HG03196 (cell line): Measurements from ENCODE around the gene HOMER3.
"Not testable (repeated sequence)": the region's sequence is repeated elsewhere in the genome, so short reads cannot be mapped to it uniquely, and the experiment has no call there.

Source experiments
- ATAC-seq: cut with Tn5 transposase; IDR thresholded peaks from one replicate; pipeline ENCODE4 v1.9.1; 2021; ENCODE audit not compliant: unreplicated experiment

The HOMER3 gene

DNA sequence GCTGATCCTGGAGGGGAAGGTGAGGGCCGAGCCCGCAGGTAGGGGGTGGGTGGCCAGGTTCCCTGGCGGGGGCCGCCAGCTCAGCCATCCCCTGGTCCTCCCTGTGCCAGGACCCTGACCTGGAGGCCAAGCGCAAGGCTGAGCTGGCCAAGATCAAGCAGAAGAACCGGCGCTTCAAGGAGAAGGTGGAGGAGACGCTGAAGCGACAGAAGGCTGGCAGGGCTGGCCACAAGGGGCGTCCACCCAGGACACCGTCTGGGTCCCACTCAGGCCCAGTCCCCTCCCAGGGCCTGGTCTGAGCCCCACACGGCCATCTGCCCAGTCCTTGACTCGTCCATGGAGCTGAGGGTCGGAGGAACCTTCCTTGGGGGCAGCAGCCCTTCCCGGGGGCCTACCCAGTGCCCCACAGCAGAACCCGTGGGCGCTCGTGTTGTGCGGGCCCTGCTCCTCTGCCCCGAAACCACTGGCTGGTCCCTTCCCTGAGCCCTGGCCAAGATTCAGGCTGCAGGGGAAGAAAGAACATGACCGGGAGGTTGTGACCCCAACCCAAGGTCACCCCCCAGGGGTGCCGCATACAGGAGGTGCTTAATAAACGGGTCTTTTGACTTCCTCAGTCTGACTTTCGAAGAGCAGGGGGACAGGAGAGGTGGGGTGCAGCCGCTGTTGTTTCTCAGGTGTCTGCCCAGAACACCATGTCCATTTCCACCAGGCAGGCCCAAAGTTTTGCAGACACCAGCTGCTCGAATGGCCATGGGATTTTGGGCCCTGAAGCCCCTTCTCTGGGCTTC is 12.8 kb downstream of the HOMER3 start:
- ATAC-seq: no peak

DNA sequence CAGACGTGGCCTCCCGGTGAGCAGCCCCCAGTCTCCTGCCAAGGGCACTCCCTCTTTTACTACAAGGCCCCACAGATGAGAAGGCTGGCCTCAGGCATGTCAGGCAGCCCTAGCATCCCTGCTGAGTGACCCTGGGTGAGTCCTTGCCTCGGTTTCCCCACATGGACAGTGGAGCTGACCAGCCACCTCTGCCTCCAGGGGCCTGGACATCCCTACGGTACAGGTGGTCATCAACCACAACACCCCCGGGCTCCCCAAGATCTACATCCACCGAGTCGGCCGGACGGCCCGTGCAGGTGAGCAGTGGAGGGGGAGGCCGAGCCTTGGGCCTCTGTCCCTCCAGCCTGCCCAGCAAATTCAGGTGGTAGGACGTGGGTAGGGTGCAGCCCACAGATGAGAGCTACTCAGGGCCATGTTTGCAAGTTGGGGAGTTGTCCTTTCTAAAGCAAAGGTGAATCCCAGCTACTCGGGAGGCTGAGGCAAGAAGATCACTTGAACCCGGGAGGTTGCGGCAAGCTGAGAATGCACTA is 16.3 kb downstream of the HOMER3 start:
- no peak for ATAC-seq

- ATAC-seq: no peak
Measured at GRCh38 chr19:18922228-18922985, 18.6 kb downstream of the HOMER3 start.

GRCh38 chr19:18921593-18921992 is 19.4 kb downstream of the HOMER3 start:
- ATAC-seq: no peak

DNA sequence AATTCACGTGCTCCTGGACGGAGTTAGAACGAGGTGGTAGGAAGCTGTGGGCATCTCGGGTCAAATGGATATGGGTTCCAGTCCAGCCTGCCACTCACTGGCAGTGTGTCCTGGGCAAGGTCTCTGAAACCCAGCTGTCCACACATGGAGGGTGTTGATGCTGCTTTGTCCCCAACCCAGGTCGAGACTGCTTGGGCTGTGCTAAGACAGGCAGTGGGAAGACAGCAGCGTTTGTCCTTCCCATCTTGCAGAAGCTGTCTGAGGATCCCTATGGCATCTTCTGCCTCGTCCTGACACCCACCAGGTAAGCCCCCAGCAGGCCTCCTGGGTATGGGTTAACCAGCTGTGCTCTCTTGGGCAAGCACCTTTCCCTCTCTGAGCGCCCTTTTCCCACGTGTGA is 20.6 kb downstream of the HOMER3 start:
- no peak for ATAC-seq

DNA sequence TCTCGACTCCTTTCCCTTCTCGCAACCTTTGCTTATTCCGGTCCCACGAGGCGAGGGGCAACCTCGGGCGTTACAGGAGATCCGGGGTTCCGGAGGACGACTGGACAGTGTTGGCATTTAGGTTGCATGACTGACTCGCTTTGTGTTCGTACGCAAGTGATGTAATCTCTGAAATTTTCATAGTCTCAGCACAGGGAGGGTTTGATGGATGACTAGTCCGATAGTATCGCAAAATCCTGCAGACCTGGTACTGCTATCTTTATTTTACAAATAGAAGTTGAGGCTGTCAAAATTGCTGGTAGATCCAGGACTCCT is 21.2 kb downstream of the HOMER3 start:
- no peak for ATAC-seq

DNA sequence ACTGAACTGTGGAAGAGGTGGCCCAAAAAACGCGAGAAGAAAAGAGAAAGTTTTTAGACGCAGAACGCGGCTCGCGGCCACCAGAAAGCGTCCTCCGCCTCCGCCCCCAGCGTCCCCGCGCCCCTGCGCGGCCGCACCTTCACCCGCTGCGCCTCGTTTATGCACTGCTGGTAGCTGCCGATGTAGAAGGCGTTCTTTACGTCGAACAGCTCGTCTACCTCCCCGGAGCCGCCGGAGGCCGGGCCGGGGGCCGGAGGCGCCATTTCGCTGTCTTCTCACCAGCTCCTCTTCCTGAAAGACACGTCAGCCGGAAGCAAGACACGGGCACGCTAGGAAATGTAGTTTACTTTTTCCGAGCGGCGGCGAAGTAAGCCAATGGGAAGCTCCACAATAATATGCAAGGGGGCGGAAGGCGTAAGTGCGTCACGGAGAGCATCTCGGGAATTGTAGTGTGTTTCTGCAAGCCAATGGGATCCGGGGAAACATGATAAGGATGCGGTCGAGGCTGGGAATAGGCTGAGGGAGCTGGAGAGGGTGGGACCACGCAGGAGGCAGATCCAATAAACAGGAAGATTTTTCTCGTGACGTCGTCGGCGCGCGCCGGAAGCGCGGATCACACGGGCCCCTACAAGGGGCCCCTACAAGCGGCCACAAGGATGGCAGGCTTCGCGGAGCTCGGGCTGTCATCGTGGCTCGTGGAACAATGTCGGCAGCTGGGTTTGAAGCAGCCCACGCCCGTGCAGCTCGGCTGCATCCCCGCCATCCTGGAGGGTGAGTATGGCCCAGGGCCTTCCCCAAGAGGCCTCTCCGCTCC is 21.7 kb downstream of the HOMER3 start, which contains the start of the genes COPE and DDX49:
TSS of gene COPE (minus strand) at position 302 of the 814 bp plus-strand sequence. CDS start at position 263, 39 bp downstream.
TSS of gene DDX49 (plus strand) at position 630 of the 814 bp plus-strand sequence. CDS start at position 657, 27 bp downstream.
- peak; percentile 91 for ATAC-seq

- ATAC-seq: not testable (repeated sequence)
Measured at GRCh38 chr19:18917593-18917992, 23.4 kb downstream of the HOMER3 start.

- no peak for ATAC-seq
Measured at GRCh38 chr19:18915639-18916038, 25.4 kb downstream of the HOMER3 start.

GRCh38 chr19:18913466-18913865 is 27.6 kb downstream of the HOMER3 start:
- no peak for ATAC-seq

DNA sequence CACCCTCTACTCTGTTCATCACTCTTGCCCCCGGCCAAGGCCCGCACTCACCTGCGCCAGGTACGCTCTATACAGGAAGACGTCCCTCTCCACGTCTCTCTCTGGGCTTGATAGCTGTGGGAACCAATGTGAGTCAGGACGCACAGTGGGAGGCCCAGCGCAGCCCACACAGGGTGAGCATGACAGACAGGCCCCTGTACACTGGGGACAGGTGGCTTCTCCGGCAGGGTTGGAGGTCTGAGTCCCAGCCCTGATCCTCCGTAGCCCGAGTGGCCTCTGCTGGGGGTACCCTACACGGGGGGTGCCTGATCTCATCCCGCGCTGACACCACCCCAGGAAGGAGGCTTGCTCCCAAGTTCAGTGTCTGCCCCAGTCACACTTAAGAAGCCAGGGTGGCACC is 28.1 kb downstream of the HOMER3 start:
- ATAC-seq: no peak

- no peak for ATAC-seq
Measured at GRCh38 chr19:18910801-18911436, 30.1 kb downstream of the HOMER3 start.

GRCh38 chr19:18910010-18910409 is 31.0 kb downstream of the HOMER3 start:
- no peak for ATAC-seq

DNA sequence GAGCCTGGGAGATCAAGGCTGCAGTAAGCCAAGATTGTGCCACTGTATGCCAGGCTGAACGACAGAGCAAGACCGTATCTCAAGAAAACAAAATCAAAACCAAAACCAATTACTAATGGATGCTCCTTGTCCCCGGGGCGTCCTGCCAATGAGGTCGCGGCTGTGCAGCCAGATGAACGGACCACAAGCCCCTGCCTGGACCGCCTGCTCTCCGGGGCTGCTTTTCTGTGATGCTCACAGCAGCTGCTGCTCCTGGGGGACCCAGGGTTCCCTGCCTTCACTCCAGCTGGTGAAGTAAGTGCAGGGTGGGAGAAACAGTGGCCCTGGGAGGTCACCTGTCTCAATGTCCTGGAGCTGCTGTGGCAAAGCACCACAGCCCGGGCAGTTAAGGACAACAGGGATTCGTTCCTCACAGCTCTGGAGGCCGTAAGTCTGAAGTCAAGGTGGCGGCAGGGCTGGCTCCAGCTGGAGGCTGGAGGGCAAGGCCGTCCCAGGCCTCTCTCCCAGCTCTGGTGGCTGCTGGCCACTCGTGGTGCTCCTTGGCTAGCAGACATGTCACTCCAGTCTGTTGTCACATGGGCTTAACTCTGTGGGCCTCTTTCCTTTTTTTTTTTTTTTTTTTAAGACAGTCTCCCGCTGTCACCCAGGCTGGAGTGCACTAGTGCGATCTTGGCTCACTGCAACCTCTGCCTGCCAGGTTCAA is 31.9 kb downstream of the HOMER3 start:
- ATAC-seq: no peak

DNA sequence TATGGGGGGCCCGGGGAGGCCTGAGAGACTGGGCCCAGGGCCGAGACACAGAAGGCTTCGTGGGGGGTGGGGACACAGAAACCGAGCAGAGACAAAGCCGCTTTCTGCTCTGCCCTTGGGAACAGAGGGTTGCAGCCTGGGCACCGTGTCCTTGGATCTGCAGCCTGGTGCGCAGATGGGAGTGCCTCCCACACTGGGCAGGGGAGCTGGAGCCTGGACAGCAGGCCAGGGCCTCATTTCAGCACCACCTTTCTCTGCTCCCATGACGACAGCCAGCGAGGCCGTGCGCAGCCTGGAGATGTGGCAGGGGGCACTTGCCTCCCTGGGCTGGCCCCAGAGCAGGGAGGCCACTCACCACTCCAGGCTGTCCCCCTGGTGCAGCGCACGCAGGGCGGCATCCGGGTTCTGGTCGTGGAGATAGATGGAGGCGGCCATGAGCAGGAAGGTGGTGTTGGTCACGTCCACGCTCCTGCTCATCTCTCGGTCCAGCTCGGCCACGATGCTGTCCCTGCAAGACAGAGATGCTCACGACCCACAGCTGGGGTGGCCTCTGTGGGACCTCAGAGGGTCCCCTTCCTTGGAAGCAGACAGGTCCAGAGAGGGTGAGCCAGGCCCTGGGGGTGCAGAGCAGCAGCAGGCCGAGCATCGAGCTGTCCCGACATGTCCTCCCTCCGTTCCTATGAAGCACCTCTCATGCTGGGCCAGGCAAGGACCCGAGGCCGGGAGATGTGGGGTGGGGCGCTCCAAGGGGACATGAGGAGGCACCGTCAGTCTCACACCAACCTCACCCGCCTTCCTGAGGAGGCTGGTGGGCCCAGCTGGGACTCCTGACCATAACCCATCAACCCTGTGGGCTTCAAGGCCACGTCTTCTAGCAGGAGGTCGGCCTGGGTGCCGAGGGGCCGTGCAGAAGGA is 34.2 kb downstream of the HOMER3 start:
- no peak for ATAC-seq

DNA sequence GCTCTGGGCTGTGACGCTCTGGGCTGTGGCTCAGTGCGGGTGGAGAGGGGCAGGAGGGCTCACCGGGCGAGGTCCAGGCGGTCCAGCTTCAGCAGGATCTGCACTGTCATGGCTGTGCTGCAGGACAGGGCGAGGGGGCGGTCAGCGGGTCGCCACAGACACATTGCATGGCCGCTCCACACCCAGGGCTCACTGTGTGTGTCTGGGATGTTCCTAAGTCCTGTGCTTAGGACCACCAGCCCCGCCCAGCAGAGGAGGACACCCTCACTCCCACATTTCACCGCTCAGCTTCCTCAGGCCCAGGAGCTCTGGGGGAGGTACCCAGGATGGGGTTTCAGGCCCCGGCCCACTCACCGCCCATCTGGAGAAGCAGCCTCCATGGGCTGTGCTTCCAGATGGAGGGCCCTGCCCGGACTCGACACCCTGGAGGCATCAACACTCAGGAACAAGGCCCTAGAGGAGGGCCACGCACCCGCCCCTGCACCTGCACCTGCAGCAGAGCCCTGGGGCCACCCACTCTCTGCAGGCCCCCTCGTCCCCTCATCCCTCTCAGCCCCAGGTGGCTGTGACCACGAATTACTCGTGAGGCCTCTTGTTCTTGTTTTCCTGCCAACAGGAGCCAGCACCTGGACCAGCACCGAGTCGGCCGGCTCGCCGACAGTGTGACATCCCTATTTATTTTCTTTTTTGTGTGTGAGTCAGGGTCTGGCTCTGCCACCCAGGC is 35.3 kb downstream of the HOMER3 start:
- no peak for ATAC-seq

DNA sequence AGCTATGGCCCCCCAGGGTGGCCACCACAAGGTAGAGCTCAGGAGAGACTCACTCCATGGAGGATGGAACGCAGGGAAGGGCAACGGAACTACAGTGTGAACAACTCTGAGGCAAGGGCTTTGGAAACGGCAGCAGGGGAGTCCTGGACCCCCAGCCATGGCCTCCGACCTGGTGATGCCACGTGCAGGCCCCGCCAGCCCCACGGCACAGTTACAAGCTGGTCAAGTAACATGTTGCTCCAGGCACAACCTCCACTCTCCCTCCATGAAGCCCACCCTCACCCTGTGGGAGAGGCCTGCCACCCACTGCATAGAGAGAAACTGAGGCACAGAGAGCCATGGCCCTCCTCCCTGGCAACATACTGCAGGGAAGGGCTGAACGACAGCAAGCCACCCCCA is 36.0 kb downstream of the HOMER3 start:
- ATAC-seq: no peak

DNA sequence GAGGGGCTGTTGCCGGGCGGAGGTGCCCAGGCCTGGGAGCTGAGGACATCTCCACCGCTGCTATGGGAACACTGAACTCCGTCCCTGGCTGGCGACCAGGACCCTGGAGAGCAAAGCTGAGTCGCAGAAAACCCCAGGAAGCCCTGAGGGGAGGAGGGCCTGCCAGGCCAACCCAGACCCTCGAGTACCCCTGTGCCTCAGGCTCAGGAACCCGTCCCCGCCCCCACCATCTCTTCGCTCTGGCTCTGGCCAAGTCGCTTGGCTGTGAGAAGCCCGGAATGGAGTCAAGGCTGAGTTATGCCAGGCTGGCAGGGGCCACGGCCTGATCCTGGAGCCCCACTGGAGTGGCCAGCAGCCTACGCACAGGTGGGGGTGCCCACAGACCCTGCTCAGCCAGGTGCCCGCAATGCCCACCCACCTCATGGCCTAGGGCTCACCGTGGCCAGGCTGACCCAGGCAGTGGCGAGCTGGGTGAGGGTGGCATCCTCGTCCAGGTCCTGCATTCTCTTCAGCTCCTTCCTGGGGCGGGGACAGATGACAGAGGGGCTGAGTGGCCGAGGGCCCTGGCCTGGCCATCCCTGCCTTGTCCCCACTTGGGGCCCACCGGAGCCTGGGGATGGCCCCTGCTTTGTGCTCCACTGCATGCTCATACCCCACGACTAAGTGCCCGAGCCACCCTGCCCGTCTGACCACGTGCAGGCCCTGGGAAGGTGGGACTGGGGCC is 36.5 kb downstream of the HOMER3 start:
- no peak for ATAC-seq
